ENCODE data around the gene PCDHGB3.

DNA sequence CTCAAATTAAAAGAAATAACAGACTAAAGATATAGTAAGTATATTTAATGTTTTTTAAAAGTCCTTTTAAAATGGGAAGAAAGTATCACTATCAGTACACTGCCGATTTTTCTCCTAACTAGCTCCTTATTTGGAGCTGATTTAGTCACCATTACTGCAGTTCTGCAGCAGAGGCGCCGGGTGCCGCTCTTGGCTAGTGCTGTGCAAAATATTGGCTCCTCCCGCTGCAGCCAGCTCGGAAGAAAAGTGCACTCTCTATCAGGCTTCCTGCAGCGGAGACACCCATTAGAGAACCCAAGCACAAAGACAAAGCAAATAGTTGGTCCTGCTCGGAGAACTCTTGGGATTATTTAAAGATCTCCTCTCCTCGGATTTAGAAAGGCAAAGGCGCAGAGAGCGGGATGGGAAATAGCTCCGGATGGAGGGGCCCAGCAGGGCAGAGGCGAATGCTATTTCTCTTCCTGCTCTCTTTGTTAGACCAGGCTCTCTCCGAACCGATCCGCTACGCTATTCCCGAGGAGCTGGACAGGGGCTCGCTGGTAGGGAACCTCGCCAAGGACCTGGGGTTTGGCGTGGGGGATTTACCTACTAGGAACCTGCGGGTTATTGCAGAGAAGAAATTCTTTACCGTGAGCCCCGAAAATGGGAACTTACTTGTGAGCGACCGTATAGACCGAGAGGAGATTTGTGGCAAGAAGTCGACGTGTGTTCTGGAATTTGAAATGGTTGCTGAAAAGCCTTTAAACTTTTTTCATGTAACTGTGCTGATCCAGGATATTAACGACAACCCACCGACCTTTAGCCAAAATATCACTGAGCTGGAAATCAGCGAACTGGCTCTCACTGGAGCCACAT lies at the start of gene PCDHGB3:
- TF ChIP-seq, protein P1, sequence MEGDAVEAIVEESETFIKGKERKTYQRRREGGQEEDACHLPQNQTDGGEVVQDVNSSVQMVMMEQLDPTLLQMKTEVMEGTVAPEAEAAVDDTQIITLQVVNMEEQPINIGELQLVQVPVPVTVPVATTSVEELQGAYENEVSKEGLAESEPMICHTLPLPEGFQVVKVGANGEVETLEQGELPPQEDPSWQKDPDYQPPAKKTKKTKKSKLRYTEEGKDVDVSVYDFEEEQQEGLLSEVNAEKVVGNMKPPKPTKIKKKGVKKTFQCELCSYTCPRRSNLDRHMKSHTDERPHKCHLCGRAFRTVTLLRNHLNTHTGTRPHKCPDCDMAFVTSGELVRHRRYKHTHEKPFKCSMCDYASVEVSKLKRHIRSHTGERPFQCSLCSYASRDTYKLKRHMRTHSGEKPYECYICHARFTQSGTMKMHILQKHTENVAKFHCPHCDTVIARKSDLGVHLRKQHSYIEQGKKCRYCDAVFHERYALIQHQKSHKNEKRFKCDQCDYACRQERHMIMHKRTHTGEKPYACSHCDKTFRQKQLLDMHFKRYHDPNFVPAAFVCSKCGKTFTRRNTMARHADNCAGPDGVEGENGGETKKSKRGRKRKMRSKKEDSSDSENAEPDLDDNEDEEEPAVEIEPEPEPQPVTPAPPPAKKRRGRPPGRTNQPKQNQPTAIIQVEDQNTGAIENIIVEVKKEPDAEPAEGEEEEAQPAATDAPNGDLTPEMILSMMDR (IDR thresholded peaks at IDR 0.05), result no peak
- TF ChIP-seq POLR2A (IDR thresholded peaks at IDR 0.05), result no peak
